Endothelial cell of umbilical vein (primary cell): Measurements from ENCODE around the gene EPN1. TPM values are rescaled to one million over a fixed set of nuclear protein-coding genes. Genes with fewer than 3 reads are reported as not detected.
A peak's percentile ranks its signal among the peaks of the same experiment; 100 is the strongest.

Experiments
- BruUV-seq: library from RNA; stranded (reverse); fragments of 400-500 nt; replicated peaks from 2 replicates; lab custom pipeline; 2021; lab: Mats Ljungman, UMichigan
- CTCF ChIA-PET: fragments of 300-600, 350-600 bp; sonication (Branson Sonifier 250); formaldehyde crosslinking; loops from one replicate; lab custom pipeline; 2021; ENCODE audit warnings: antibody characterized with exemption, inconsistent platforms; lab: Charles Lee
- POLR2A ChIA-PET: fragments of 300-600, 350-600 bp; sonication (Branson Sonifier 250); formaldehyde crosslinking; loops from one replicate; lab custom pipeline; 2021; ENCODE audit warnings: antibody characterized with exemption, inconsistent platforms; lab: Charles Lee
- DNase-seq: peaks from one replicate; pipeline ENCODE4 v3.0.0-alpha.2; 2011; ENCODE audit warnings: low read depth, low spot score
- FAIRE-seq: peaks from 2 replicates; lab custom pipeline; 2011; peaks lifted over from hg19 to GRCh38; lab: Jason Lieb, UNC
- H2AFZ ChIP-seq: 2 replicates; pipeline ENCODE4 v1.6.0; 2012; ENCODE audit warnings: low read depth, low read length, control low read depth, inconsistent platforms
- H3K27ac ChIP-seq: 2 replicates; pipeline ENCODE4 v1.5.1; 2011; ENCODE audit warnings: low read depth, mild to moderate bottlenecking, control low read depth, low read length, moderate library complexity; ENCODE audit not compliant: insufficient read depth
- H3K27me3 ChIP-seq, 2 experiments: 2 replicates each; pipeline versions ENCODE4 v1.6.0 to v1.6.1; 2011; ENCODE audit warnings: low read length in 2 of 2, mixed read lengths in 1 of 2; ENCODE audit not compliant: control insufficient read depth in 2 of 2, insufficient read depth in 2 of 2
- H3K36me3 ChIP-seq, 2 experiments: 2 replicates in 1 of 2; 3 replicates in 1 of 2; pipeline ENCODE4 v1.5.1; 2011; ENCODE audit warnings: low read length in 2 of 2, mild to moderate bottlenecking in 1 of 2, moderate library complexity in 1 of 2; ENCODE audit not compliant: control insufficient read depth in 2 of 2, insufficient read depth in 2 of 2; ENCODE audit errors: extremely low read depth in 1 of 2
- H3K4me1 ChIP-seq: 3 replicates; pipeline ENCODE4 v1.5.1; 2011; ENCODE audit warnings: mild to moderate bottlenecking, low read length; ENCODE audit not compliant: control insufficient read depth, insufficient read depth; ENCODE audit errors: extremely low read depth
- H3K4me2 ChIP-seq: 2 replicates; pipeline ENCODE4 v1.6.1; 2011; ENCODE audit warnings: low read length, control low read depth, mixed read lengths; ENCODE audit not compliant: insufficient read depth
- H3K4me3 ChIP-seq, 3 experiments: fragments of 200-600 bp in 1 of 3; sonication (generic), shearing (Covaris generic) in 1 of 3; replicated peaks in 1 of 3; 2 replicates each; pipeline ENCODE4 v1.5.1; 2011 to 2016; ENCODE audit warnings: control low read depth in 3 of 3, low read length in 3 of 3, mild to moderate bottlenecking in 2 of 3, inconsistent platforms in 1 of 3, low read depth in 1 of 3, moderate library complexity in 1 of 3; ENCODE audit not compliant: insufficient read depth in 1 of 3
- H3K79me2 ChIP-seq: 2 replicates; pipeline ENCODE4 v1.6.0; 2012; ENCODE audit warnings: low read length, inconsistent platforms; ENCODE audit not compliant: control insufficient read depth, insufficient read depth
- H3K9ac ChIP-seq: replicated peaks from 2 replicates; pipeline ENCODE3; 2011; ENCODE audit warnings: low read length, control low read depth; ENCODE audit not compliant: insufficient read depth; ENCODE audit errors: extremely low read depth
- H3K9me1 ChIP-seq: replicated peaks from 3 replicates; pipeline ENCODE4 v1.6.0; 2011; ENCODE audit warnings: mild to moderate bottlenecking, low read length; ENCODE audit not compliant: control insufficient read depth, insufficient read depth; ENCODE audit errors: extremely low read depth
- H3K9me3 ChIP-seq: replicated peaks from 2 replicates; pipeline ENCODE4 v1.5.1; 2012; ENCODE audit warnings: low read length, inconsistent platforms; ENCODE audit not compliant: control insufficient read depth, insufficient read depth
- H4K20me1 ChIP-seq: replicated peaks from 2 replicates; pipeline ENCODE3; 2011; ENCODE audit warnings: mild to moderate bottlenecking, low read length; ENCODE audit not compliant: control insufficient read depth, insufficient read depth; ENCODE audit errors: extremely low read depth
- CTCF ChIP-seq, 2 donors: IDR thresholded peaks; 1 replicate in 1 of 2; 2 replicates in 1 of 2; pipeline ENCODE4 v1.5.1; 2011; ENCODE audit warnings: low read length in 2 of 2, mild to moderate bottlenecking in 2 of 2, moderate library complexity in 2 of 2, control low read depth in 1 of 2, inconsistent platforms in 1 of 2, low read depth in 1 of 2; ENCODE audit not compliant: insufficient read depth in 1 of 2; ENCODE audit errors: extremely low read depth in 1 of 2
- EZH2 ChIP-seq: IDR thresholded peaks from 2 replicates; pipeline ENCODE4 v1.6.1; 2012; ENCODE audit warnings: borderline replicate concordance, low read depth, mild to moderate bottlenecking, moderate library complexity, low read length, inconsistent platforms; ENCODE audit not compliant: severe bottlenecking
- FOS ChIP-seq: IDR thresholded peaks from 2 replicates; pipeline ENCODE4 v1.6.1; 2011; ENCODE audit warnings: mild to moderate bottlenecking, low read length, moderate library complexity, borderline replicate concordance; ENCODE audit not compliant: insufficient read depth
- GATA2 ChIP-seq: IDR thresholded peaks from 2 replicates; pipeline ENCODE4 v1.7.0; 2011; ENCODE audit warnings: low read depth, mild to moderate bottlenecking, moderate library complexity, mixed read lengths, low read length; ENCODE audit not compliant: insufficient read length, insufficient read depth
- MAX ChIP-seq: IDR thresholded peaks from 2 replicates; pipeline ENCODE4 v1.6.1; 2011; ENCODE audit not compliant: insufficient read depth, insufficient read length
- MYC ChIP-seq: IDR thresholded peaks from one replicate; pipeline ENCODE4 v1.6.1; 2011; ENCODE audit warnings: mild to moderate bottlenecking, low read depth, low read length
- POLR2A ChIP-seq: IDR thresholded peaks from 2 replicates; pipeline ENCODE4 v1.6.1; 2012; ENCODE audit warnings: low read depth, mild to moderate bottlenecking, control low read depth, low read length
- dilution Hi-C: fragments of 300-500 bp; cut with MboI; formaldehyde crosslinking; loops from one replicate; pipeline ENCODE4 v1.15.0; 2019; ENCODE audit warnings: low sequenced_read_pairs; ENCODE audit not compliant: extremely low pct_ligation_motif_present
- intact Hi-C: fragments of 100-400 bp; cut with micrococcal nuclease; formaldehyde crosslinking; loops from one replicate; pipeline ENCODE4 v1.10.0; 2022
- polyA plus RNA-seq, 4 experiments: library from polyadenylated mRNA; depleted of rRNA in 3 of 4; stranded (reverse) in 3 of 4; unstranded in 1 of 4; fragments of >200 nt; gene quantifications; 2 replicates each; pipeline versions ENCODE4 v1.2.1 to v1.2.3, GENCODE V29; 2011 to 2012; ENCODE audit warnings: missing spikeins in 1 of 4
- total RNA-seq: library from RNA; stranded (reverse); gene quantifications from 2 replicates; pipeline ENCODE4 v1.2.3, GENCODE V29; 2021

The EPN1 gene
- total and polyA plus RNA-seq, 2 donors (not counting 3 experiments of a cell fraction or from before 2014, with no cell fraction given): 87.2 to 138 TPM

GRCh38 chr19:55668603-55669348 is 6.2 kb upstream of the EPN1 start:
- BruUV-seq: TSS peak; percentile 16
- Histone ChIP-seq H4K20me1 (peaks cover 5% of the 10 kb centered on the region), H3K27ac (no peak overlapping the region), H3K79me2 (peaks cover 87% of the 10 kb centered on the region), H2AFZ (no peak overlapping the region), H3K9ac (no peak overlapping the region), H3K27me3 (no peaks in the 10 kb centered on the region), H3K4me3 (no peak overlapping the region), H3K9me3 (no peaks in the 10 kb centered on the region), H3K9me1 (no peaks in the 10 kb centered on the region), H3K4me1 (peaks cover 4% of the 10 kb centered on the region), H3K4me2 (no peak overlapping the region), H3K36me3 (peaks cover 17 to 57% of the 10 kb centered on the region in 2 experiments)
- TF ChIP-seq EZH2: no peak
- TF ChIP-seq MYC: no peak
- TF ChIP-seq CTCF (IDR thresholded peaks at IDR 0.05; ENCODE audit: extremely low read depth in 1 of 2, insufficient read depth in 1 of 2, low read depth in 1 of 2, low read length in 2 of 2): no peak
- TF ChIP-seq POLR2A: no peak
- no peak for TF ChIP-seq FOS
- TF ChIP-seq GATA2: no peak
- no peak for TF ChIP-seq MAX
- dilution Hi-C loops: no loop called here
- no peak for FAIRE-seq
- intact Hi-C loops: no loop called here
- CTCF ChIA-PET: interaction anchor here (3.8 kb wide), 1 partner anchor 36 kb away, joined by 52 read pairs; no protein-coding TSS in a partner anchor
- POLR2A ChIA-PET: no interaction called here
- no peak for DNase-seq
